Esophagus squamous epithelium (tissue), 5 donors: ENCODE measurements around the gene CLEC3B. TPM values are rescaled to one million over a fixed set of nuclear protein-coding genes. Genes with fewer than 3 reads are reported as not detected.
"Not testable (repeated sequence)": the region's sequence is repeated elsewhere in the genome, so short reads cannot be mapped to it uniquely, and the experiment has no call there.

ENCODE experiments used
- DNase-seq: peaks from one replicate; lab custom pipeline; 2025; lab: John Stamatoyannopoulos, UW
- H3K27ac ChIP-seq, 4 donors: fragments of 200-600 bp; sonication (generic); one replicate each; pipeline ENCODE4 v1.5.1; 2016 to 2019; ENCODE audit warnings: mild to moderate bottlenecking in 1 of 4
- H3K27me3 ChIP-seq, 4 donors: fragments of 200-600 bp; sonication (generic); 1 replicate in 3 of 4; 2 replicates in 1 of 4; pipeline versions ENCODE4 v1.5.1 to v1.6.0; 2017 to 2021; ENCODE audit warnings: antibody characterized with exemption in 1 of 4
- H3K36me3 ChIP-seq, 3 donors: fragments of 200-600 bp; sonication (generic); one replicate each; pipeline ENCODE4 v1.5.1; 2016 to 2019
- H3K4me1 ChIP-seq, 3 donors: fragments of 200-600 bp; sonication (generic); one replicate each; pipeline ENCODE4 v1.5.1; 2017 to 2019
- H3K4me3 ChIP-seq, 4 donors: fragments of 200-600 bp; sonication (generic); 1 replicate in 3 of 4; 2 replicates in 1 of 4; pipeline ENCODE4 v1.5.1; 2016 to 2019; ENCODE audit warnings: mild to moderate bottlenecking in 2 of 4, moderate library complexity in 1 of 4
- H3K9me3 ChIP-seq, 3 donors: fragments of 200-600 bp; sonication (generic); one replicate each; pipeline ENCODE4 v1.5.1; 2016 to 2019
- CTCF ChIP-seq, 6 experiments: fragments of 450-650 bp in 4 of 6; fragments of 200-600 bp in 2 of 6; sonication (generic) in 2 of 6; IDR thresholded peaks; one replicate each; pipeline ENCODE4 v1.5.1; 2016 to 2019; ENCODE audit warnings: antibody characterized with exemption in 6 of 6, mild to moderate bottlenecking in 4 of 6, moderate library complexity in 4 of 6
- POLR2A ChIP-seq, 4 donors: fragments of 450-650 bp; IDR thresholded peaks; one replicate each; pipeline ENCODE4 v1.6.1; 2017; ENCODE audit warnings: antibody characterized with exemption in 4 of 4, mild to moderate bottlenecking in 4 of 4, moderate library complexity in 3 of 4
- WGBS, 2 donors: methylation state at CpG; one replicate each; pipeline ENCODE4 v1.1.5; 2018; 5-methylcytosine and 5-hydroxymethylcytosine counted together
- intact Hi-C: fragments of 100-400 bp; cut with DNase I; formaldehyde crosslinking; loops from one replicate; pipeline ENCODE4 v1.15.0; 2022
- total RNA-seq, 4 donors: library from RNA; depleted of rRNA; stranded (reverse); fragments of >200 nt; gene quantifications; one replicate each; pipeline ENCODE4 v1.1.0, GENCODE V29; 2016
- donor health status: DM: yes; HTN: yes; CAD: no.

CLEC3B gene
- total RNA-seq, 4 donors from 2014 or later: 4.3 to 28.8 (median 6.9) TPM

- H3K27ac ChIP-seq: peak overlapping the region in 3 of 4 donors; percentile 15 to 55 (median 47)
- no peak for DNase-seq
- intact Hi-C loops: loop anchor here (5.0 kb wide), 1 partner anchor 168 kb away; no protein-coding TSS in a partner anchor
- no peaks in the 10 kb centered on the region for H3K27me3 ChIP-seq
- H3K9me3 ChIP-seq: no peaks in the 10 kb centered on the region
- TF ChIP-seq POLR2A (IDR thresholded peaks at IDR 0.05): no peak
- peak in 5 of 6 experiments; percentile 10 to 36 (median 20) for TF ChIP-seq CTCF (IDR thresholded peaks at IDR 0.05)
- H3K4me3 ChIP-seq: no peak overlapping the region
- peaks cover 0 to 32% (median 21%) of the 10 kb centered on the region in 3 donors for H3K4me1 ChIP-seq
- no peaks in the 10 kb centered on the region for H3K36me3 ChIP-seq
- 13 to 30% methylated on average over 2 of the region's 2 CpGs for WGBS, 2 donors
Measured at GRCh38 chr3:45043728-45044299, 17.7 kb downstream of the CLEC3B start.

- no peaks in the 10 kb centered on the region for H3K36me3 ChIP-seq
- H3K9me3 ChIP-seq: no peaks in the 10 kb centered on the region
- H3K4me3 ChIP-seq: no peak overlapping the region
- peaks cover 0 to 23% (median 11%) of the 10 kb centered on the region in 3 donors for H3K4me1 ChIP-seq
- no peak overlapping the region for H3K27ac ChIP-seq
- no peak for DNase-seq
- WGBS, 2 donors: 17 to 31% methylated on average over 3 of the region's 4 CpGs
- TF ChIP-seq CTCF (IDR thresholded peaks at IDR 0.05) (no peak), POLR2A (IDR thresholded peaks at IDR 0.05) (no peak)
- peaks cover 0 to 4% (median 0%) of the 10 kb centered on the region in 4 donors for H3K27me3 ChIP-seq
- intact Hi-C loops: no loop called here
Measured at GRCh38 chr3:45048244-45048643, 22.1 kb downstream of the CLEC3B start.

GRCh38 chr3:45049807-45050206, 23.7 kb downstream of the CLEC3B start:
- Histone ChIP-seq H3K9me3 (no peaks in the 10 kb centered on the region), H3K36me3 (no peaks in the 10 kb centered on the region), H3K27me3 (peaks cover 0 to 4% (median 0%) of the 10 kb centered on the region in 4 donors), H3K27ac (no peak overlapping the region), H3K4me1 (peaks cover 0 to 20% (median 6%) of the 10 kb centered on the region in 3 donors), H3K4me3 (no peak overlapping the region)
- no peak for DNase-seq
- TF ChIP-seq POLR2A (IDR thresholded peaks at IDR 0.05) (no peak), CTCF (IDR thresholded peaks at IDR 0.05) (no peak)
- intact Hi-C loops: no loop called here
- WGBS, 2 donors: 87 to 90% methylated on average over 4 of the region's 4 CpGs

GRCh38 chr3:45051685-45052084, 25.6 kb downstream of the CLEC3B start:
- TF ChIP-seq POLR2A (IDR thresholded peaks at IDR 0.05) (no peak), CTCF (IDR thresholded peaks at IDR 0.05) (no peak)
- no peak overlapping the region for H3K27ac ChIP-seq
- intact Hi-C loops: no loop called here
- no peaks in the 10 kb centered on the region for H3K36me3 ChIP-seq
- H3K9me3 ChIP-seq: no peaks in the 10 kb centered on the region
- no peak for DNase-seq
- H3K27me3 ChIP-seq: peaks cover 0 to 4% (median 0%) of the 10 kb centered on the region in 4 donors
- WGBS, 2 donors: 92% methylated on average over 4 of the region's 6 CpGs; no CpG with 5 or more reads in 1 of the 2 donors
- peaks cover 0 to 39% (median 15%) of the 10 kb centered on the region in 3 donors for H3K4me1 ChIP-seq
- H3K4me3 ChIP-seq: no peak overlapping the region

- DNase-seq, H3K9me3 ChIP-seq, H3K36me3 ChIP-seq, H3K4me3 ChIP-seq, H3K27me3 ChIP-seq, intact Hi-C loops: not testable (repeated sequence)
- Histone ChIP-seq H3K4me1 (peaks cover 0 to 38% (median 28%) of the 10 kb centered on the region in 3 donors), H3K27ac (peak overlapping the region in 1 of 4 donors; percentile 68)
- WGBS, 2 donors: 13 to 22% methylated on average over 1 of the region's 1 CpG
Measured at GRCh38 chr3:45053805-45054195, 27.7 kb downstream of the CLEC3B start.
